SK-N-SH (cell line): ENCODE measurements around the gene PARP15. TPM values are rescaled to one million over a fixed set of nuclear protein-coding genes. Genes with fewer than 3 reads are reported as not detected.
A peak's percentile ranks its signal among the peaks of the same experiment; 100 is the strongest.

Source experiments
- CTCF ChIA-PET: fragments of 300-600, 350-600 bp; formaldehyde crosslinking; extraction: SDS; loops from one replicate; lab custom pipeline; 2021; lab: Yijun Ruan, JAX
- POLR2A ChIA-PET: fragments of 350-600 bp; sonication (Branson Sonifier 250); formaldehyde crosslinking; extraction: SDS; loops from one replicate; lab custom pipeline; 2020; ENCODE audit warnings: antibody characterized with exemption, inconsistent platforms; lab: Yijun Ruan, JAX
- DNase-seq: peaks from one replicate; pipeline ENCODE4 v3.0.0; 2012
- H2AFZ ChIP-seq: fragments of 200-600 bp; sonication (generic); 2 replicates; pipeline ENCODE4 v1.8.1; 2016; ENCODE audit warnings: antibody characterized with exemption, mild to moderate bottlenecking, low read depth
- H3F3A ChIP-seq: fragments of 200-600 bp; sonication (generic); replicated peaks from 2 replicates; pipeline ENCODE3; 2016; ENCODE audit warnings: antibody characterized with exemption, mild to moderate bottlenecking; ENCODE audit not compliant: insufficient read depth
- H3K27ac ChIP-seq, 2 experiments: fragments of 200-500 bp in 1 of 2; fragments of 200-600 bp in 1 of 2; sonication (Bioruptor generic) in 1 of 2; sonication (generic), shearing (Covaris generic) in 1 of 2; 2 replicates each; pipeline versions ENCODE4 v1.5.1 to v1.6.1; 2014 to 2016; ENCODE audit warnings: low read depth in 2 of 2, inconsistent platforms in 1 of 2, low read length in 1 of 2, mild to moderate bottlenecking in 1 of 2, mixed read lengths in 1 of 2
- H3K27me3 ChIP-seq: fragments of 200-600 bp; sonication (generic), shearing (Covaris generic); 2 replicates; pipeline ENCODE4 v1.6.1; 2016; ENCODE audit warnings: mixed run types; ENCODE audit not compliant: insufficient read depth
- H3K36me3 ChIP-seq, 2 experiments: fragments of 200-500 bp in 1 of 2; fragments of 200-600 bp in 1 of 2; sonication (Bioruptor generic) in 1 of 2; sonication (generic) in 1 of 2; replicated peaks in 1 of 2; 2 replicates each; pipeline versions ENCODE3 to v1.5.1; 2014 to 2016; ENCODE audit warnings: low read length in 1 of 2, mild to moderate bottlenecking in 1 of 2; ENCODE audit not compliant: insufficient read depth in 2 of 2, control insufficient read depth in 1 of 2
- H3K4me1 ChIP-seq, 2 experiments: fragments of 200-500 bp in 1 of 2; fragments of 200-600 bp in 1 of 2; sonication (Bioruptor generic) in 1 of 2; sonication (generic), shearing (Covaris generic) in 1 of 2; 2 replicates each; pipeline versions ENCODE4 v1.5.1 to v1.6.1; 2014 to 2016; ENCODE audit warnings: low read depth in 1 of 2, low read length in 1 of 2, mixed run types in 1 of 2; ENCODE audit not compliant: insufficient read depth in 2 of 2, control insufficient read depth in 1 of 2
- H3K4me2 ChIP-seq: fragments of 200-600 bp; sonication (generic), shearing (Covaris generic); 2 replicates; pipeline ENCODE4 v1.6.1; 2017; ENCODE audit warnings: mixed run types
- H3K4me3 ChIP-seq, 2 experiments: fragments of 200-500 bp in 1 of 2; fragments of 200-600 bp in 1 of 2; sonication (Bioruptor generic) in 1 of 2; sonication (generic), shearing (Covaris generic) in 1 of 2; 2 replicates each; pipeline versions ENCODE4 v1.5.1 to v1.8.1; 2014 to 2016; ENCODE audit warnings: low read depth in 2 of 2, inconsistent platforms in 1 of 2, low read length in 1 of 2, mild to moderate bottlenecking in 1 of 2, mixed read lengths in 1 of 2, moderate library complexity in 1 of 2
- H3K79me2 ChIP-seq: fragments of 200-600 bp; sonication (generic); 2 replicates; pipeline ENCODE4 v1.8.1; 2017; ENCODE audit warnings: mild to moderate bottlenecking; ENCODE audit not compliant: insufficient read depth
- H3K9ac ChIP-seq: fragments of 200-600 bp; sonication (generic); 2 replicates; pipeline ENCODE4 v1.6.1; 2017; ENCODE audit warnings: mixed run types
- H3K9me2 ChIP-seq: fragments of 200-600 bp; sonication (generic); 2 replicates; pipeline ENCODE4 v1.6.1; 2017; ENCODE audit warnings: mixed run types
- H3K9me3 ChIP-seq: fragments of 200-600 bp; sonication (generic); 2 replicates; pipeline ENCODE4 v1.6.1; 2017; ENCODE audit warnings: mixed run types, mild to moderate bottlenecking, moderate library complexity
- H4K20me1 ChIP-seq: fragments of 200-600 bp; sonication (generic); 2 replicates; pipeline ENCODE4 v1.6.1; 2017; ENCODE audit warnings: mild to moderate bottlenecking, mixed run types; ENCODE audit not compliant: insufficient read depth
- CHD2 ChIP-seq: fragments of 150-350 bp; IDR thresholded peaks from 2 replicates; pipeline ENCODE4 v1.6.1; 2018; ENCODE audit warnings: low read length; ENCODE audit not compliant: partially characterized antibody
- EP300 ChIP-seq, 2 experiments: IDR thresholded peaks; 2 replicates each; pipeline versions ENCODE4 v1.4.0 to v1.6.1; 2012; ENCODE audit warnings: borderline replicate concordance in 1 of 2, low read depth in 1 of 2, low read length in 1 of 2
- GABPA ChIP-seq: IDR thresholded peaks from 2 replicates; pipeline ENCODE4 v1.4.0; 2012; ENCODE audit warnings: low read depth, mild to moderate bottlenecking
- JUND ChIP-seq: IDR thresholded peaks from 2 replicates; pipeline ENCODE4 v1.4.0; 2012
- NFIC ChIP-seq: IDR thresholded peaks from 2 replicates; pipeline ENCODE4 v1.4.0; 2012; ENCODE audit warnings: borderline replicate concordance
- POLR2AphosphoS5 ChIP-seq: IDR thresholded peaks from 2 replicates; pipeline ENCODE4 v1.6.1; 2012; ENCODE audit warnings: low read depth, low read length
- RCOR1 ChIP-seq: fragments of 150-350 bp; IDR thresholded peaks from 2 replicates; pipeline ENCODE4 v1.6.1; 2017; ENCODE audit warnings: antibody characterized with exemption, low read length
- TCF12 ChIP-seq: IDR thresholded peaks from 2 replicates; pipeline ENCODE4 v1.4.0; 2012
- WGBS: methylation state at CpG from one replicate; pipeline ENCODE4 v1.1.6; 2017; ENCODE audit warnings: low lambda C conversion rate; 5-methylcytosine and 5-hydroxymethylcytosine counted together
- polyA plus RNA-seq, 3 experiments: library from polyadenylated mRNA; depleted of rRNA; stranded (reverse); fragments of >200 nt; gene quantifications; 2 replicates each; pipeline ENCODE4 v1.2.3, GENCODE V29; 2012
- TF ChIP-seq, protein P1 (sequence below): IDR thresholded peaks from 2 replicates; pipeline ENCODE4; 2012
- TF ChIP-seq, protein P2 (sequence below): IDR thresholded peaks from 2 replicates; pipeline ENCODE4 v1.6.1; 2012; ENCODE audit warnings: mild to moderate bottlenecking, low read depth, low read length, moderate library complexity
- TF ChIP-seq, protein P3 (sequence below): fragments of 150-350 bp; IDR thresholded peaks from 2 replicates; pipeline ENCODE4 v1.6.1; 2017; ENCODE audit warnings: antibody characterized with exemption, low read length, low read depth, borderline replicate concordance

PARP15 gene
- polyA plus RNA-seq, 1 of the 3 experiments (the other 2 are of a cell fraction): not detected

DNA sequence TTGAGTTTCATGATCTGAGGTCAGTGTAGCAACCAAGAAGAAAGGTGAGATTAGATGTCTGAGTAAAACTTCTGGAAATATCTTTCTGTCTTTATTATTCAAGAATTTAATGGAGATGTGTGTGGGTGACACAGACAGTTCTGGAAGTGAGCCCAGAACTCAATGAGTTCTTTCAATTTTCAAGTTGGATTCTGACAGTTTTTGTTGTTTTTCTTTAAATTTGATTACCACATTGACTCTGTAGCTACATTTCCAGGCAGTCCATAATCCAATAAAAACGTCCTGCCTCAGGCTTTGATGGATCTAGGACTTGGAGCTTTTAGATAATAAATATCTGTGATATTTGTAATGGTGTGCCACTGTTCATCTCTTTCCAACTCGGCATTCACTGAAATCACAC lies 99.3 kb downstream of the PARP15 start:
- DNase-seq: peak; percentile 26
- H4K20me1 ChIP-seq: no peaks in the 10 kb centered on the region
- no peaks in the 10 kb centered on the region for H3K9me2 ChIP-seq
- peak overlapping the region in 1 of 2 experiments; percentile 76; a peak in 2 of 4 replicates for H3K27ac ChIP-seq
- 13% methylated on average over 2 of the region's 2 CpGs for WGBS
- peaks cover 4% of the 10 kb centered on the region; the same call in 1 of the 2 replicates for H3K79me2 ChIP-seq
- no peak overlapping the region for H3K9ac ChIP-seq
- POLR2A ChIA-PET: interaction anchor here (0.9 kb wide), 1 partner anchor 112 kb away, joined by 3 read pairs; the partner anchor contains the start of genes DTX3L and PARP9
- no peak overlapping the region for H2AFZ ChIP-seq
- H3K4me1 ChIP-seq: peaks cover 12% of the 10 kb centered on the region in 2 experiments; a peak in 3 of 4 replicates
- H3K27me3 ChIP-seq: no peaks in the 10 kb centered on the region
- CTCF ChIA-PET: interaction anchor here (1.4 to 5.8 kb wide), 2 partner anchors 117 to 219 kb away, joined by 3 to 84 read pairs; no protein-coding TSS in a partner anchor
- H3F3A ChIP-seq: peaks cover 20% of the 10 kb centered on the region
- no peaks in the 10 kb centered on the region for H3K36me3 ChIP-seq
- TF ChIP-seq, protein P1, sequence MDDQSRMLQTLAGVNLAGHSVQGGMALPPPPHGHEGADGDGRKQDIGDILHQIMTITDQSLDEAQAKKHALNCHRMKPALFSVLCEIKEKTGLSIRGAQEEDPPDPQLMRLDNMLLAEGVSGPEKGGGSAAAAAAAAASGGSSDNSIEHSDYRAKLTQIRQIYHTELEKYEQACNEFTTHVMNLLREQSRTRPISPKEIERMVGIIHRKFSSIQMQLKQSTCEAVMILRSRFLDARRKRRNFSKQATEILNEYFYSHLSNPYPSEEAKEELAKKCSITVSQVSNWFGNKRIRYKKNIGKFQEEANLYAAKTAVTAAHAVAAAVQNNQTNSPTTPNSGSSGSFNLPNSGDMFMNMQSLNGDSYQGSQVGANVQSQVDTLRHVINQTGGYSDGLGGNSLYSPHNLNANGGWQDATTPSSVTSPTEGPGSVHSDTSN: peak; percentile 68
- TF ChIP-seq EP300 (IDR thresholded peaks at IDR 0.05; ENCODE audit: borderline replicate concordance in 1 of 2, low read depth in 1 of 2, low read length in 1 of 2) (peak in 1 of 2 experiments; percentile 80; a peak in 2 of 4 replicates), GABPA (no peak), CHD2 (peak; percentile 39), POLR2AphosphoS5 (no peak), NFIC (0 out of 2 replicates have a peak, but pooled peaks have one; percentile 8), JUND (peak; percentile 18; the same call in 1 of the 2 replicates), TCF12 (peak; percentile 19; the same call in 1 of the 2 replicates), RCOR1 (peak; percentile 76; the same call in 1 of the 2 replicates)
- no peak overlapping the region; a peak in 1 of 4 replicates for H3K4me3 ChIP-seq
- no peak overlapping the region for H3K4me2 ChIP-seq
- H3K9me3 ChIP-seq: no peaks in the 10 kb centered on the region

DNA sequence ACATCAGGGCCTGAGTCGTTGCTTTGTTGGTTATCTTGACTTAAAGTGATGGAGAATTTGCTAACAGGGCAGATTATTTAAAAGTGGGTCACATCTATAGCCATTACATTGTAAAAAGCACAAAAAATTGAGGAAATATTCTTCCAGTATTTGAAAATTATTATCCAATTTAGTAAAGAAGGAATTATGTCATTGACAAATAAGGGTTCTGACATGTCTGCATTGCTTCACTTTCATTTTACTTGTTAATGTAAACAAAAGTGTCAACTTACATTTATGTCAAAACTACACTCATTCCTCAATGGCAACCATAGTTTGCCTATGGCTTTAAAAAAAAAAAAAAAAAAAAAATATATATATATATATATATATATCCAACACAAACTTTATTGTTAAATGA lies 99.8 kb downstream of the PARP15 start:
- H4K20me1 ChIP-seq: no peaks in the 10 kb centered on the region
- H3K27me3 ChIP-seq: no peaks in the 10 kb centered on the region
- H2AFZ ChIP-seq: no peak overlapping the region
- ChIA-PET CTCF (interaction anchor here (1.4 to 5.8 kb wide), 4 partner anchors 8 to 219 kb away, joined by 3 to 84 read pairs (median 24); no protein-coding TSS in a partner anchor), POLR2A (interaction anchor here (0.9 kb wide), 1 partner anchor 113 kb away, joined by 3 read pairs; the partner anchor contains the start of genes DTX3L and PARP9)
- peaks cover 20% of the 10 kb centered on the region for H3F3A ChIP-seq
- peaks cover 4% of the 10 kb centered on the region; the same call in 1 of the 2 replicates for H3K79me2 ChIP-seq
- H3K9me3 ChIP-seq: no peaks in the 10 kb centered on the region
- DNase-seq: no peak
- H3K36me3 ChIP-seq: no peaks in the 10 kb centered on the region
- WGBS: 11% methylated on average over 1 of the region's 1 CpG
- peaks cover 12 to 16% of the 10 kb centered on the region in 2 experiments; a peak in 3 of 4 replicates for H3K4me1 ChIP-seq
- TF ChIP-seq, protein P1: no peak
- TF ChIP-seq, protein P2, sequence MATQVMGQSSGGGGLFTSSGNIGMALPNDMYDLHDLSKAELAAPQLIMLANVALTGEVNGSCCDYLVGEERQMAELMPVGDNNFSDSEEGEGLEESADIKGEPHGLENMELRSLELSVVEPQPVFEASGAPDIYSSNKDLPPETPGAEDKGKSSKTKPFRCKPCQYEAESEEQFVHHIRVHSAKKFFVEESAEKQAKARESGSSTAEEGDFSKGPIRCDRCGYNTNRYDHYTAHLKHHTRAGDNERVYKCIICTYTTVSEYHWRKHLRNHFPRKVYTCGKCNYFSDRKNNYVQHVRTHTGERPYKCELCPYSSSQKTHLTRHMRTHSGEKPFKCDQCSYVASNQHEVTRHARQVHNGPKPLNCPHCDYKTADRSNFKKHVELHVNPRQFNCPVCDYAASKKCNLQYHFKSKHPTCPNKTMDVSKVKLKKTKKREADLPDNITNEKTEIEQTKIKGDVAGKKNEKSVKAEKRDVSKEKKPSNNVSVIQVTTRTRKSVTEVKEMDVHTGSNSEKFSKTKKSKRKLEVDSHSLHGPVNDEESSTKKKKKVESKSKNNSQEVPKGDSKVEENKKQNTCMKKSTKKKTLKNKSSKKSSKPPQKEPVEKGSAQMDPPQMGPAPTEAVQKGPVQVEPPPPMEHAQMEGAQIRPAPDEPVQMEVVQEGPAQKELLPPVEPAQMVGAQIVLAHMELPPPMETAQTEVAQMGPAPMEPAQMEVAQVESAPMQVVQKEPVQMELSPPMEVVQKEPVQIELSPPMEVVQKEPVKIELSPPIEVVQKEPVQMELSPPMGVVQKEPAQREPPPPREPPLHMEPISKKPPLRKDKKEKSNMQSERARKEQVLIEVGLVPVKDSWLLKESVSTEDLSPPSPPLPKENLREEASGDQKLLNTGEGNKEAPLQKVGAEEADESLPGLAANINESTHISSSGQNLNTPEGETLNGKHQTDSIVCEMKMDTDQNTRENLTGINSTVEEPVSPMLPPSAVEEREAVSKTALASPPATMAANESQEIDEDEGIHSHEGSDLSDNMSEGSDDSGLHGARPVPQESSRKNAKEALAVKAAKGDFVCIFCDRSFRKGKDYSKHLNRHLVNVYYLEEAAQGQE: no peak
- TF ChIP-seq, protein P3, sequence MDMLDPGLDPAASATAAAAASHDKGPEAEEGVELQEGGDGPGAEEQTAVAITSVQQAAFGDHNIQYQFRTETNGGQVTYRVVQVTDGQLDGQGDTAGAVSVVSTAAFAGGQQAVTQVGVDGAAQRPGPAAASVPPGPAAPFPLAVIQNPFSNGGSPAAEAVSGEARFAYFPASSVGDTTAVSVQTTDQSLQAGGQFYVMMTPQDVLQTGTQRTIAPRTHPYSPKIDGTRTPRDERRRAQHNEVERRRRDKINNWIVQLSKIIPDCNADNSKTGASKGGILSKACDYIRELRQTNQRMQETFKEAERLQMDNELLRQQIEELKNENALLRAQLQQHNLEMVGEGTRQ: no peak
- no peaks in the 10 kb centered on the region for H3K9me2 ChIP-seq
- no peak overlapping the region for H3K4me2 ChIP-seq
- peak overlapping the region in 1 of 2 experiments; percentile 76; a peak in 2 of 4 replicates for H3K27ac ChIP-seq
- no peak overlapping the region; a peak in 1 of 4 replicates for H3K4me3 ChIP-seq
- no peak overlapping the region for H3K9ac ChIP-seq
